Left lung (tissue), 10 donors: ENCODE data around the gene ATRIP. TPM values are rescaled to one million over a fixed set of nuclear protein-coding genes. Genes with fewer than 3 reads are reported as not detected.

ENCODE experiments used
- ATAC-seq: fragments of 200-7000 bp; cut with Tn5 transposase; one replicate; pipeline ENCODE4 v1.9.1; 2020; ENCODE audit warnings: moderate library complexity
- DNase-seq, 4 donors: peaks; one replicate each; pipeline ENCODE4 v3.0.0-alpha.2; 2013 to 2020
- H3K27ac ChIP-seq, 2 donors: fragments of 200-600 bp; sonication (generic) in 1 of 2; one replicate each; pipeline versions ENCODE4 v1.5.0 to v1.8.0; 2020 to 2021
- H3K27me3 ChIP-seq, 2 donors: fragments of 200-600 bp; sonication (generic) in 1 of 2; one replicate each; pipeline versions ENCODE4 v1.5.0 to v1.8.0; 2020 to 2021
- H3K36me3 ChIP-seq, 2 donors: fragments of 200-600 bp; sonication (generic) in 1 of 2; one replicate each; pipeline versions ENCODE4 v1.5.0 to v1.8.0; 2020 to 2021
- H3K4me1 ChIP-seq, 2 donors: fragments of 200-600 bp; one replicate each; pipeline ENCODE4 v1.8.0; 2021
- H3K4me3 ChIP-seq, 2 donors: fragments of 200-600 bp; sonication (generic) in 1 of 2; one replicate each; pipeline versions ENCODE4 v1.5.0 to v1.8.0; 2020 to 2021; ENCODE audit warnings: mild to moderate bottlenecking in 1 of 2
- H3K9me3 ChIP-seq, 2 donors: fragments of 200-600 bp; sonication (generic) in 1 of 2; one replicate each; pipeline versions ENCODE4 v1.5.0 to v1.8.0; 2020 to 2021
- intact Hi-C, 2 donors: fragments of 100-400 bp; cut with DNase I; formaldehyde crosslinking; loops; one replicate each; pipeline versions ENCODE4 v1.11.2 to v1.14.2; 2022
- polyA plus RNA-seq, 6 donors: library from polyadenylated mRNA; unstranded; fragments of 120-200 nt; gene quantifications; one replicate each; pipeline ENCODE4 v1.2.1, GENCODE V29; 2013; ENCODE audit not compliant: insufficient read length in 6 of 6
- total RNA-seq, 2 donors: library from RNA; stranded (reverse); fragmentation: NEBNext Ultra II Directional; extraction: Animal tissue kit (Norgen Biotek cat#: 25700); gene quantifications; one replicate each; pipeline ENCODE4 v1.2.1, GENCODE V29; 2021
- TF ChIP-seq, protein P1 (sequence below), 2 donors: fragments of 200-600 bp; sonication (generic) in 1 of 2; IDR thresholded peaks; one replicate each; pipeline versions ENCODE4 v1.5.0 to v1.8.0; 2021; ENCODE audit warnings: antibody characterized with exemption in 2 of 2
- donor health status: DM: no; HTN: yes; CAD: no.
- donor health status: DM: no; HTN: no; CAD: no.

Gene ATRIP
- total and polyA plus RNA-seq, 8 donors: 7.4 to 14.4 (median 12.0) TPM

GRCh38 chr3:48410205-48411040, 36.1 kb upstream of the ATRIP start:
- no peaks in the 10 kb centered on the region for H3K9me3 ChIP-seq
- H3K27ac ChIP-seq: no peak overlapping the region
- no peaks in the 10 kb centered on the region for H3K4me1 ChIP-seq
- TF ChIP-seq, protein P1, sequence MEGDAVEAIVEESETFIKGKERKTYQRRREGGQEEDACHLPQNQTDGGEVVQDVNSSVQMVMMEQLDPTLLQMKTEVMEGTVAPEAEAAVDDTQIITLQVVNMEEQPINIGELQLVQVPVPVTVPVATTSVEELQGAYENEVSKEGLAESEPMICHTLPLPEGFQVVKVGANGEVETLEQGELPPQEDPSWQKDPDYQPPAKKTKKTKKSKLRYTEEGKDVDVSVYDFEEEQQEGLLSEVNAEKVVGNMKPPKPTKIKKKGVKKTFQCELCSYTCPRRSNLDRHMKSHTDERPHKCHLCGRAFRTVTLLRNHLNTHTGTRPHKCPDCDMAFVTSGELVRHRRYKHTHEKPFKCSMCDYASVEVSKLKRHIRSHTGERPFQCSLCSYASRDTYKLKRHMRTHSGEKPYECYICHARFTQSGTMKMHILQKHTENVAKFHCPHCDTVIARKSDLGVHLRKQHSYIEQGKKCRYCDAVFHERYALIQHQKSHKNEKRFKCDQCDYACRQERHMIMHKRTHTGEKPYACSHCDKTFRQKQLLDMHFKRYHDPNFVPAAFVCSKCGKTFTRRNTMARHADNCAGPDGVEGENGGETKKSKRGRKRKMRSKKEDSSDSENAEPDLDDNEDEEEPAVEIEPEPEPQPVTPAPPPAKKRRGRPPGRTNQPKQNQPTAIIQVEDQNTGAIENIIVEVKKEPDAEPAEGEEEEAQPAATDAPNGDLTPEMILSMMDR (IDR thresholded peaks at IDR 0.05): no peak
- DNase-seq (peak in 2 of 4 donors; percentile 20 to 68), ATAC-seq (no peak)
- peaks cover 0 to 95% of the 10 kb centered on the region in 2 donors for H3K36me3 ChIP-seq
- H3K4me3 ChIP-seq: no peak overlapping the region
- intact Hi-C loops: no loop called here
- no peaks in the 10 kb centered on the region for H3K27me3 ChIP-seq

DNA sequence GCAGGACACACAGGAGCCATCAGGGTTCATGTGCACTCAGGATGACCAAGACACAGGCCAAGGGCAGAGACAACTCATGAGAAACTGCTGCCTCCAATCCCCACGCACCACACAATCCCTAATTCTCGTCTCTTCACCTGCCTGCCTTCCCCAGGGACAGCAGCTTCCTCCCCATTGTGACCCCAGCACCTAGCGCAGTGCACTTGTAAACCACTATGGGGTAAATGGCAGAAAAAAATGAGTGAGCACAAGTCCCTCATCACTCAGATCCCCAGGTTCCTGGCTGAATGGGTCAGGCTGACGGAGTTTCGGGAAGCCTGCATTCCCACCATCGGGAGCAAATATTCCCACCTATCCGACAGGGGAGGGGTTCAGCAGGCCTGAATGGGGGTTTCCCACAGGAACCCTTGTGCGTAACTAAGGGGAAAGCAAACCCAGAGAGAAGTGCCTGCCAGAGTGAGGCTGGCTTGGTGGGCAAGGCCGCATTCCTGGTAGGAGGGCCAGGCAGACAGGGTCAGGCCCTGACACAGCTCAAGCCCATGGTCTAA, 35.4 kb upstream of the ATRIP start:
- Histone ChIP-seq H3K9me3 (no peaks in the 10 kb centered on the region), H3K4me1 (no peaks in the 10 kb centered on the region), H3K4me3 (no peak overlapping the region), H3K27ac (no peak overlapping the region), H3K36me3 (peaks cover 0 to 95% of the 10 kb centered on the region in 2 donors), H3K27me3 (no peaks in the 10 kb centered on the region)
- intact Hi-C loops: no loop called here
- TF ChIP-seq, protein P1 (IDR thresholded peaks at IDR 0.05): no peak
- DNase-seq (peak in 1 of 4 donors; percentile 8), ATAC-seq (no peak)

DNA sequence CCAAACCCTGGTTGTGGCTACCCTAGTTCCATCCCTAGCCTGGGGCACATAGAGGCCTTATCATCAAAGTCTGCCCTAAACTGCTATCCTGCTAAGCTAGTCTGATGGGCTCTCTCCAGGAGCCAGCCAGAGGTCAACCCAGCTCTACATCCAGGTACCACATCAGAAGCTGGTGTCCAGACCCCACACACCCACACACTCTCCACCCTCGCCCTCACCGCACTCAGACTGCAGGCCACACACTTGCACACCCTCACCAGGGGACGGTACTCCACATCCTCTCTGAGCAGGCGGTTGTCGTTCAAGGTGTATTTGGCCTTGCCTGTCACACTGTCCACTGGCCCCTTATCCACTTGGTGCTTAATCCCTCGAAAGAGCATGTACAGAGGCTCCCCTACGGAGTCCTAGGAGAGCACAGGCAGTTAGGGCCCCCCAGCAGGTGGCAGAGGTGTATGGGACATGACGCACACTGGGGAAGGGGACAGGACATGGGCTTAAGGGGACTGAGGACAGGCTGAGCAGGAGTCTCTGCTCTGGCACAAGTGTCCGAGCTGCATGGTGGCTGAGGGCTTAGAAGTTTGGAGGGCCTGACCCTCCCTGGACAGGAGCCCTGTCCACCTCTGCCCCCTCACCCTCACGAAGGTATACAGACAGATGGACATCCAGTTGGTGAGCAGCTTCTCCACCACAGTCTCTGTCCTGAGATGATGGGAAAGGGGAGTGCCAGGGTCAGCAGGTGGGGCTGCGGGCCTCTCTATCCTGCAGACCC, 34.7 kb upstream of the ATRIP start:
- DNase-seq: peak in 1 of 4 donors; percentile 21
- Histone ChIP-seq H3K27me3 (no peaks in the 10 kb centered on the region), H3K4me1 (no peaks in the 10 kb centered on the region), H3K36me3 (peaks cover 0 to 92% of the 10 kb centered on the region in 2 donors), H3K4me3 (no peak overlapping the region), H3K9me3 (no peaks in the 10 kb centered on the region), H3K27ac (no peak overlapping the region)
- TF ChIP-seq, protein P1 (IDR thresholded peaks at IDR 0.05): no peak
- no peak for ATAC-seq
- intact Hi-C loops: no loop called here

DNA sequence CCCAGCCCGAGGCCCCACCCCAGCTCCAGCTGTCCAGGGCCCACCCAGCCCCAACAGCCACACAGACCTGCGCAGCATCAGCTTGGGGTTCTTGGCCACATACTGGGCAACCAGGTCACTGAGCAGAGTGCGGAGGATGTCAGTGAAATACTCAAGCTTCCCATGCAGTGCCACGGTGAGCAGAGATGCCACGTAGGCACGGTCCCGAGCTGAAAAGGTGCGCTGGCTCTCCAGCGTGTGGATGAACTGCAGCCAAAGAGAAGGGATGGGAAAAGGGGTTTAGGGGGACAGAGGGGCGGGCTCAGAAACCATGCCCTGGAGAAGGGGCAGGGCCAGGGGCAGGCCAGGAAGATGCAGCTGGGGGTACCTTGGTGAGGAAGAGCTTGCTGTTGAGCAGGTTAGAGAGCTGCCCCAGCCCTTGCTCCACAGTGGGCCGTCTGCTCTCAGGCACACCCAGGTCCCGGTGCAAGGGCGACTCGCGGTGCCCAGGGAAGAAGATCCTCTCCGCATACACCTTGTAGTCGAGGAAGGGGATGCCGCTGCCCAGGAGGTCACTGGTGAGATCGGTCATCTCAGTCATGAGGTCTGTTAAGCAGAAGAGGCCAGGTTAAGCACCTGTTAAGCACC, 34.0 kb upstream of the ATRIP start:
- H3K4me3 ChIP-seq: no peak overlapping the region
- H3K36me3 ChIP-seq: peaks cover 0 to 88% of the 10 kb centered on the region in 2 donors
- no peak overlapping the region for H3K27ac ChIP-seq
- ATAC-seq: no peak
- no peaks in the 10 kb centered on the region for H3K9me3 ChIP-seq
- H3K4me1 ChIP-seq: no peaks in the 10 kb centered on the region
- TF ChIP-seq, protein P1 (IDR thresholded peaks at IDR 0.05): no peak
- peak in 2 of 4 donors; percentile 30 to 66 for DNase-seq
- no peaks in the 10 kb centered on the region for H3K27me3 ChIP-seq
- intact Hi-C loops: no loop called here
